OCI-LY7 (cell line): ENCODE data around the gene IL32. TPM values are rescaled to one million over a fixed set of nuclear protein-coding genes. Genes with fewer than 3 reads are reported as not detected.

Source experiments
- BruUV-seq: library from RNA; stranded (reverse); fragments of 400-500 nt; replicated peaks from 2 replicates; lab custom pipeline; 2021; lab: Mats Ljungman, UMichigan
- CTCF ChIA-PET: fragments of 300-600 bp; sonication (Branson Sonifier 250); formaldehyde crosslinking; loops from one replicate; lab custom pipeline; 2022; ENCODE audit warnings: antibody characterized with exemption; ENCODE audit not compliant: unreplicated experiment; lab: Charles Lee
- POLR2A ChIA-PET: fragments of 300-600 bp; sonication (Branson Sonifier 250); formaldehyde crosslinking; loops from one replicate; lab custom pipeline; 2022; ENCODE audit warnings: antibody characterized with exemption; lab: Charles Lee
- DNase-seq: peaks from one replicate; pipeline ENCODE4 v3.0.0-alpha.2; 2015; ENCODE audit warnings: low spot score
- H2AFZ ChIP-seq: fragments of 200-600 bp; sonication (generic), shearing (Covaris generic); 2 replicates; pipeline ENCODE4 v1.6.1; 2014; ENCODE audit warnings: mild to moderate bottlenecking, antibody characterized with exemption, low read length, moderate library complexity
- H3K27ac ChIP-seq: fragments of 200-600 bp; sonication (generic); 2 replicates; pipeline ENCODE4 v1.5.1; 2014; ENCODE audit warnings: mixed run types, low read depth, mild to moderate bottlenecking, moderate library complexity, low read length, inconsistent platforms; ENCODE audit not compliant: poor library complexity, severe bottlenecking
- H3K36me3 ChIP-seq: fragments of 200-600 bp; sonication (generic); 2 replicates; pipeline ENCODE4 v1.6.1; 2014; ENCODE audit warnings: mild to moderate bottlenecking, antibody characterized with exemption, low read length, moderate library complexity, mixed read lengths; ENCODE audit not compliant: insufficient read depth
- H3K4me1 ChIP-seq: fragments of 200-600 bp; sonication (generic); 2 replicates; pipeline ENCODE4 v1.5.1; 2014; ENCODE audit warnings: mild to moderate bottlenecking, low read length; ENCODE audit not compliant: insufficient read depth, poor library complexity, severe bottlenecking
- H3K4me2 ChIP-seq: fragments of 200-600 bp; sonication (generic); 2 replicates; pipeline ENCODE4 v1.6.1; 2014; ENCODE audit warnings: mild to moderate bottlenecking, low read length
- H3K4me3 ChIP-seq: fragments of 200-600 bp; sonication (generic); 2 replicates; pipeline ENCODE4 v1.5.1; 2014; ENCODE audit warnings: mild to moderate bottlenecking, low read depth, low read length; ENCODE audit not compliant: poor library complexity, severe bottlenecking
- H3K79me2 ChIP-seq: fragments of 200-600 bp; sonication (generic); 2 replicates; pipeline ENCODE4 v1.6.1; 2016; ENCODE audit warnings: low read depth, mild to moderate bottlenecking, low read length, moderate library complexity, mixed read lengths; ENCODE audit not compliant: insufficient read depth
- H3K9me2 ChIP-seq: fragments of 200-600 bp; sonication (generic); 2 replicates; pipeline ENCODE4 v1.6.1; 2016; ENCODE audit warnings: mild to moderate bottlenecking, low read length, mixed read lengths; ENCODE audit not compliant: insufficient read depth
- H3K9me3 ChIP-seq: fragments of 200-600 bp; sonication (generic); 2 replicates; pipeline ENCODE4 v1.6.1; 2014; ENCODE audit warnings: mild to moderate bottlenecking, mixed run types, low read length, mixed read lengths
- H4K20me1 ChIP-seq: fragments of 200-600 bp; sonication (generic); 2 replicates; pipeline ENCODE4 v1.6.1; 2014; ENCODE audit warnings: mild to moderate bottlenecking, antibody characterized with exemption, low read length, moderate library complexity, mixed read lengths; ENCODE audit not compliant: insufficient read depth
- CTCF ChIP-seq: fragments of 200-600 bp; sonication (generic); conservative IDR thresholded peaks from 2 replicates; pipeline ENCODE4 v1.5.1; 2014; ENCODE audit warnings: mild to moderate bottlenecking, antibody characterized with exemption, low read length, moderate library complexity, mixed read lengths
- EZH2phosphoT487 ChIP-seq: fragments of 200-600 bp; sonication (generic); IDR thresholded peaks from 2 replicates; pipeline ENCODE4 v1.6.1; 2018; ENCODE audit warnings: low read depth, borderline replicate concordance, mild to moderate bottlenecking, mixed run types, antibody characterized with exemption, low read length, moderate library complexity, mixed read lengths
- intact Hi-C: fragments of 100-400 bp; cut with micrococcal nuclease; formaldehyde crosslinking; loops from one replicate; pipeline ENCODE4 v1.10.0; 2022; ENCODE audit not compliant: unreplicated experiment
- total RNA-seq, 2 experiments: library from RNA; depleted of rRNA in 1 of 2; stranded (reverse); fragments of >200 nt in 1 of 2; shearing (Covaris generic) in 1 of 2; gene quantifications; 2 replicates each; pipeline ENCODE4 v1.2.3, GENCODE V29; 2014 to 2022

The IL32 gene
- total RNA-seq, 2 experiments from 2014 or later, result not detected

DNA sequence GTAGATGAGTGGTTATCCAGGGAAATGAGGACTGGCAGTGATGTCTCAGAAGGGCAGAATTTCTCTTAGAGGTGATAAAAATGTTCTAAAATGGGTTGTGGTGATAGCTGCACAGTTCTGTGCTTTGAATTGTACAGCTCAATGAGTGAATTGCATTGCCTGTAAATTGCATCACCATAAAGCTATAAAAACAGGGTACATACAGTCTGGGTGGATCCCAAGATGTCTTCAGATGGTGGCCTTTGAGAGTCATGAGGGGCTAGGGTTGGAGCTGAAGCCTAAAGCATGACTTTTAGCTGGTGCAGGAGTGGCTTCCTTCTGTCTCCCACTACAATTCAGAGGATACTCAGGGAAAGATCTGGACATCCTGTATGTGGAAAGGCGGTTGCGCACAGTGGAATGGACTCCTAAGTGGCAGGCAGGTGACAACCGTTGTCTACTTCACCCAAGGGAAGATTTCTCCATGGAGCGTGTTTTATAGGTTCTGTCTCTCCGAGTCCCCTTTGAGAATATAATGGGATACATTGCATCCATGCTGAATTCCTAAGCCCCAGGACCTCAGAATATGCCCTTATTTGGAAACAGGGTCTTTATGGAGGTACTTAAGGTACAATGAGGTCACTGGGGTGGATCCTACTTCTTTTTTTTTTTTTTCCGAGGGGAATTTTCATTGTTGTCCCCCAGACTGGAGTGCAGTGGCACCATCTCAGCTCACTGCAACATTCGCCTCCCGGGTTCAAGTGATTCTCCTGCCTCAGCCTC lies 1.6 kb upstream of the IL32 start:
- Histone ChIP-seq H3K36me3 (no peaks in the 10 kb centered on the region), H3K4me2 (no peak overlapping the region), H3K4me1 (peaks cover 4% of the 10 kb centered on the region), H4K20me1 (no peaks in the 10 kb centered on the region), H3K9me3 (no peaks in the 10 kb centered on the region), H2AFZ (no peak overlapping the region), H3K4me3 (no peak overlapping the region), H3K9me2 (no peaks in the 10 kb centered on the region), H3K79me2 (no peaks in the 10 kb centered on the region), H3K27ac (no peak overlapping the region)
- BruUV-seq, result no TSS peak
- intact Hi-C loops, result no loop called here
- no peak for DNase-seq
- ChIA-PET POLR2A (interaction anchor here (1.4 kb wide), 1 partner anchor 14 kb away, joined by 3 read pairs; no protein-coding TSS in a partner anchor), CTCF (no interaction called here)
- no peak for TF ChIP-seq CTCF
- TF ChIP-seq EZH2phosphoT487, result no peak

- intact Hi-C loops, result no loop called here
- H2AFZ ChIP-seq, result no peak overlapping the region
- no peaks in the 10 kb centered on the region for H3K9me3 ChIP-seq
- ChIA-PET CTCF (no interaction called here), POLR2A (no interaction called here)
- TF ChIP-seq CTCF, result no peak
- TF ChIP-seq EZH2phosphoT487, result no peak
- no peaks in the 10 kb centered on the region for H3K36me3 ChIP-seq
- H3K79me2 ChIP-seq, result no peaks in the 10 kb centered on the region
- H3K4me2 ChIP-seq, result no peak overlapping the region
- no peak for DNase-seq
- no peaks in the 10 kb centered on the region for H3K4me1 ChIP-seq
- H3K27ac ChIP-seq, result no peak overlapping the region
- no peak overlapping the region for H3K4me3 ChIP-seq
- no peaks in the 10 kb centered on the region for H4K20me1 ChIP-seq
- no peaks in the 10 kb centered on the region for H3K9me2 ChIP-seq
- BruUV-seq, result no TSS peak
Measured at GRCh38 chr16:3065742-3066439, 451 bp downstream of the IL32 start.

- no peaks in the 10 kb centered on the region for H4K20me1 ChIP-seq
- CTCF ChIA-PET, result no interaction called here
- no peak for TF ChIP-seq EZH2phosphoT487
- TF ChIP-seq CTCF, result no peak
- no peak overlapping the region for H3K27ac ChIP-seq
- H3K9me2 ChIP-seq, result no peaks in the 10 kb centered on the region
- no peak overlapping the region for H2AFZ ChIP-seq
- H3K79me2 ChIP-seq, result no peaks in the 10 kb centered on the region
- no peaks in the 10 kb centered on the region for H3K4me1 ChIP-seq
- no peak overlapping the region for H3K4me2 ChIP-seq
- intact Hi-C loops, result no loop called here
- DNase-seq, result no peak
- POLR2A ChIA-PET, result no interaction called here
- no TSS peak for BruUV-seq
- no peaks in the 10 kb centered on the region for H3K9me3 ChIP-seq
- H3K36me3 ChIP-seq, result no peaks in the 10 kb centered on the region
- H3K4me3 ChIP-seq, result no peak overlapping the region
Measured at GRCh38 chr16:3066440-3066748, 954 bp downstream of the IL32 start.
